Stimulated activated CD8-positive, alpha-beta memory T cell treated with anti-CD3 and anti-CD28 coated beads, Interleukin-7, amount 100 ng/mL, for 1 hour (primary cell): ENCODE data around the gene KIF1A.
"Not testable (repeated sequence)": the region's sequence is repeated elsewhere in the genome, so short reads cannot be mapped to it uniquely, and the experiment has no call there.

Source experiments
- DNase-seq, 2 donors: peaks; one replicate each; pipeline ENCODE4 v3.0.0-alpha.2; 2020; ENCODE audit warnings: low read depth in 2 of 2

KIF1A gene

GRCh38 chr2:240787521-240788472 is 32.2 kb downstream of the KIF1A start:
- DNase-seq = no peak

DNA sequence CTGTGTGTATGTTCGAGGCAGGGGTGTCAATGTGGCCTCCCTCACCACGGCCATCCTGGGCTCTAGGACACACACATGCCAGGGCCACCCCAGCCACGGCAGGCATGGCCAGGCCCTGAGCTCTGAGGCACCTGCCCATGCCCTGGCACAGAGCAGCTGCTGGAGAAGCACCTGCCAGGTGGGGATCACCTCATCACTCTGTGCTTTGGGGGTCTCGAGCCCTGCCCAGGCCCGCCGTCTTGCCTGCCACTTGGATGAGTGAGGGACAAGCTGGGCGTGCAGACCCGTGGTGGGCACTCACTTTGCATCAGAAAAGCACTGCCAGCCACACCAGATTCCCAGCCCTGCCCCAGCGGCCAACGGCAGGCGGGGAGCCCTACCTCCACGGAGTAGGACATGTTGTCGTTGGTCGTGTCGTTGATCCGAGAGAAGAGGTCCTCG is 33.1 kb downstream of the KIF1A start:
- no peak for DNase-seq

DNA sequence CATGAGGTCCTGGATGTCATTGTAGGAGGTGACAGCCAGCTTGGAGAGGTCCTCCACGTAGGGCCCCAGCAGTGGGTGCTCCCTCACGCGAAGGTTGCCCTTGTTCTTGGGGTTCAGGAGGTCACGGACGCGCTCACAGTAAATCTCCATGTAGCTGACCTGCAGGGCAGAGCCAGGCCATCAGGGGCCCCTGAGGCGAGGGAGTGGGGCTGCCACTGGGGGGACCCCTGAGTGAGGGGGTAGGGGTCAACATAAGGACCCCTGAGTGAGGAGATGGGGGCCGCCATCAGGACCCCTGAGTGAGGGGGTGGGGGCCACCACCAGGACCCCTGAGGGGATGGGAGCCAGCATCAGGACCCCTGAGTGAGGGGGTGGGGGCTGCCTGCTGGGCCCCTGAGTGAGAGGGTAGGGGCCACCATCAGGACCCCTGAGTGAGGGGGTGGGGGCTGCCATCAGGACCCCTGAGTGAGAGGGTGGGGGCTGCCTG is 33.6 kb downstream of the KIF1A start:
- DNase-seq = no peak

- DNase-seq = no peak
Observed at GRCh38 chr2:240785424-240786335, 34.3 kb downstream of the KIF1A start.

DNA sequence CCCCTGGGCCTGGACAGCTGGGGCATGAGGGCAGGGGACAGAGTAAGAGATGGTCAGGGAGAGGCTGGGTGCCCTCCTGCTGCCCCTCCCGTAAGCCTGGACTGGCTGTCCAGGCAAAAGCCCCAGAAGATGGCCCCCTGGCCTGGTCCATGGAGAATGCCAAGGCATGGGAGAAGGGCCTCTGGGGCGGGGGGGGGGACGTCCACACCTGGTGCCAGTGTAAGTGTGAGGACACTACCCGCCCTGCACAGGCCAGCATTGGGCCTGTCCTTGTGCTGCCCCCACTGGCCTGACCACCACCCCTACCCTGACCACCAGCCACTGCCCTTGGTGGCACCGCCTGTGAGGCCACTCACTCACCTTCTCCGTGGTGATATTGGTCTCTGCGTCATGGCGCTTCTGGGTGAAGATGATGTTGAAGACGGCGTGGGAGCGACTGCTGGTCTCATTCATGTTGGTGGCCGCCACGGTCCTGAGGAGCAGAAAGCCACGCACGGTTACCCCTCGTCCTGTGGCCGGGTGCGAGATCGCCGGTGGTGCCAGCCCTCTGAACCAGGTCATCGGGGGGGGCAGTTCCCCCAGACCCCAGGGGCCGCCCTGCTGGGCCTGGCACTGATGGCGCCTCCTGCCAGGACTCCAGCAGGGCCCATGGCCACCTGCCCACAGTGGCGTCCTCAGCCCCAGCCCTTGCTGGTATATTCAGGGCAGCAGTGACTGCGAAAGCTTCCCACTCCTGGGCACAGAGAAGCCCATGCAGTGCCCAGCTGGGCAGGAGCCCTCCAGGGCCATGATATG is 35.2 kb downstream of the KIF1A start:
- DNase-seq = no peak

- no peak for DNase-seq
Observed at GRCh38 chr2:240783819-240784621, 36.0 kb downstream of the KIF1A start.

DNA sequence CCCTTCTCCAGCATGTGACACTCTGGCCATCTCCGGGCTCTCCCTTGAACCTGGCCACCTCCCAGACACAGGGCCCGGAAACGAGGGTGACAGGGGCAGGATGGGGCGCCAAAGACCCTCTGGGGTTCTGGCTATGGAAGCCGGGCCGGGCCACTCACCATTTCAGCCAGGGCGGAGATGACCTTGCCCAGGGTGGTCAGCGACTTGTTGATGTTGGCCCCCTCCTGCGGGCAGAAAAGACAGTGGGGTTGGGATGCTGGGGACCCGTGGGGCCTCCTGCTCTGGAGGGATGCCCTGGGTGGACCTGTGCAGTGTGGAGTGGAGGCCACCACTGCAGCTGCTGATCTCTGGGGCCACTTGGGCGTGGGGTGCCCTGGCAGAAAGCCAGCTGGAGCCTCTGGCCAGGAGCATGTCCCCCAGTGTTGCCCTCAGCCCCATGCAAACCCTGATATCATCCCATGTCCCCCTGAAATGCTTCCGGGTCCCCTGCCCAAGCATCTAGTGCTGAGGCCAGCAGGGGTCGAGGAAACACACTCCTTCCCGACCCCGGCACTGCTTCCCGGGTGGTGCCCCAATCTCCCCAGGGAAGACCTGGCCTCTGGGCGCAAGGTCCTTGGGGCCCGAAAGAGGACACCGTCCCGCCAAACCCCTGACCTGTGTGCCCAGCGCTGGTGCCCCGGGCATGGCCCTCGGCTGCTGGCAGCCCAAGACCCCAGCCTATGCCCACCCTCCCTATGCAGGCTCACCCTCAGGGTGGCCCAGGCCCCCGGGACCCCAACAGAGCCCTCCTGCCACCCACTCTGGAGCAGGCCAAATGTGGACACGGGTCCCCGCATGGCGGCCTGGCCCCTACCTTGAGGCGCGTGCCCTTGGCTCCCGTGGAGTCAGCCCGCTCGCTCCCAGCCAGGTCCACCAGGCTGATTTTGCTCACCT is 36.9 kb downstream of the KIF1A start:
- no peak for DNase-seq

- DNase-seq = no peak
Observed at GRCh38 chr2:240782221-240782885, 37.7 kb downstream of the KIF1A start.

DNA sequence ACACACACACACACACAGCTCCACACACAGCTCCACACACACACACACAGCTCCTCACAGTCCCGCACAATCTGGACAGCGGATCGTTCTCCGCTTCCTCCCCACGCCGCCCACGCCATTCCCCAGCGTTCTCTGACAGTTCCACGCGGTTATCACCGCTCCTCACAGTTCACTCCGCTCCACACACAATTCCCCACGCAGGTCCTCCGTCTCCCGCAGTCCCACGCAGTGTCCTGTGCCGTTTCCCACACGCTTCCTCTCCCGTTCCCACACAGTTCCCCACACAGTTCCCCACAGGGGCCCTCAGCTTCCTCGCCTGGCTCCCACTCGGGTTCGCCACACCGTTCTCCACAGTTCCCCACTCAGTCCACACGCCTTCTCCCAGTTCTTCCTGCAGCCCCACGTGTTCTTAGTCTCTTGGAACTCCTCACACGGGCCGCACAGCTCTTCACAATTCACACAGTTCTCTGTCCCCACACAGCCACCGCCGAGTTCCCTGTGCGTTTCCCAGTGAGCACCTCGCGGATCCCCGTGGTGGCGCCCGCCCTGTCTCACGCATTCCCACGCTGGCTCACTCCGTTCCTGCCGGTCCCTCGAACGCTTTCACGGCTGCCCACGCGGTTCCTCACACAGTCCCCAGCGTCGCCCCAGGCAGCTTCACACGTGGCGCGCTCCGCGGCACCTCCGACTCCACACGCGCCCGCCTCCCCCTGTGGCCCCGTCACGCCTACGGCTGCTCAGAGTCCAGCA is 38.4 kb downstream of the KIF1A start:
- no peak for DNase-seq

DNA sequence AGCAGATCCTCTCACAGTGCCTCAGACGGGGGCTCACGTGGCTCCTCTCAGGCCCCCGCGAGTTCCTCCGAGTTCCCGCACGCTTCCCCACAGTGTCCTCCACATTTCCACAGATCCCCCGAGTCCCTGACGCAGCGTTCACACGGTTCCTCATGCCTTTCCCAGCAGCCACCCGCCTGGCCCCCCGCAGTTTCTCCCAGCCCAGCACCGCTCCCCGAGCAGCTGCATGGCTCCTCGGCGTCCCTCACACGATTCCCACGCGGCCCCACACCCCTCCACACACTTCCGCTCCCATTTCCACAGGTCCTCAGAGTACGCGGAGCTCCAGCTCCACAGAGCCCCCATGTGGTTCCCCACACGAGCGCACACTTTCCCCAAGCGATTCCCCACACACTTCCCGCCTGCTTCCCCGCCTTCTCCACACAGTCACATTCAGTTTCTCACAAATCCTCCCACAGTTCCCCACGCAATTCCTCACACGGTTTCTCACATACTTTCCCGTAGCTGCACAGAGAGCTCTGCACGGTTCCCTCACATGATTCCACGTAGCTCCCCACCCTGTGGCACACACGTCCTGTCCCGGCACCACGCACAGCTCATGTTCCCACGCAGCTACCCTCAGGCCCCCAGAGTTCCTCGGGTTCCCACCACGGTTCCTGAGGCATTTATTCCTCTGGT is 39.9 kb downstream of the KIF1A start:
- DNase-seq = no peak

DNA sequence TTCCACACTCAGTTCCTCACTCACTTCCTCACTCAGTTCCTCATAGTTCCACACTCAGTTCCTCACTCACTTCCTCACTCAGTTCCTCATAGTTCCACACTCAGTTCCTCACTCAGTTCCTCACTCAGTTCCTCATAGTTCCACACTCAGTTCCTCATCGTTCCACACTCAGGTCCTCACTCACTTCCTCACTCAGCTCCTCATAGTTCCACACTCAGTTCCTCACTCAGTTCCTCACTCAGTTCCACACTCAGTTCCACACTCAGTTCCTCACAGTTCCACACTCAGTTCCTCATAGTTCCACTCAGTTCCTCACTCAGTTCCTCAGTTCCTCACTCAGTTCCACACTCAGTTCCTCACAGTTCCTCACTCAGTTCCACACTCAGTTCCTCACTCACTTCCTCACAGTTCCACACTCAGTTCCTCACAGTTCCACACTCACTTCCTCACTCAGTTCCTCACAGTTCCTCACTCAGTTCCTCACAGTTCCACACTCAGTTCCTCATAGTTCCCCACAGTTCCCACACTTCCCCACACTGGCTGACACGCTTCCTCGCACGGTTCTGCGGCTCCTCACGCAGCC is 40.7 kb downstream of the KIF1A start:
- DNase-seq = not testable (repeated sequence)

DNA sequence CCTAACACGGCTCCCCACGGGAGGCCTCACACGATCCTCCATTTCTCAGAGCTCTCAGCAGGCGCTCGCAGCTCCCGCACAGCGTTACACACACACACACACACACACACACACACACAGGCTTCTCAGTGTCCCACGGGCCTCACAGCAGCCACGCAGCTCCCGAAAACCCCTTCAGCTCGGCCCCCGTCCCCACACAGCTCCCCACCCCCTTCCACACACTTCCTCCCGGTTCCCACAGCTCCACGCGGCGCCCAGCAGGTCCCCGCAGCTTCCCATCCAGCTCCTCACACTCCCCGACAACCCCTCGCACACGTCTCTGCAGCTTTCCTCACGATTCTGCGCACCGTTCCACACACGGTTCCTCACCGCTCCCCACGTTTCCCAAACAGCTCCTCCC is 41.6 kb downstream of the KIF1A start:
- no peak for DNase-seq

- DNase-seq = no peak
Observed at GRCh38 chr2:240777456-240778212, 42.4 kb downstream of the KIF1A start.

DNA sequence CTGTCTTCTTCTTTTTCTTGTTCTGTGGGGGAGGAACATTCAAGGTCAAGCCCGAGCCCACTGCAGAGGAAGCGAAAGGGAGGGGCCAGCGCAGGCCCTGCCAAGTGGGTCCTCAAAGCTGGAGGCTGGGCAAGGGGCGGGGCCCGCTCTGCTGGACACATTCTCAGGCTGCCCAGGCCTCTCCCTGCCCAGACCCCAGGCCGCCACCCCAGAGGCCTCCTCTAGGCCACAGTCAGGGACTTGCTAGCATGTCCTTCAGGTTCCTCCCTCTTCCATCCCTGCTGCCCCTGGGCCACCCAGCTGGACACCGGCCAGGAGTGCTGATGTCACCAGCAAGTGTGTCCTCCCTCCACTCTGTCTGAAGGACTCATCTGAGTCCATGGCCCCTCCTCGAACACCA is 44.1 kb downstream of the KIF1A start:
- no peak for DNase-seq

DNA sequence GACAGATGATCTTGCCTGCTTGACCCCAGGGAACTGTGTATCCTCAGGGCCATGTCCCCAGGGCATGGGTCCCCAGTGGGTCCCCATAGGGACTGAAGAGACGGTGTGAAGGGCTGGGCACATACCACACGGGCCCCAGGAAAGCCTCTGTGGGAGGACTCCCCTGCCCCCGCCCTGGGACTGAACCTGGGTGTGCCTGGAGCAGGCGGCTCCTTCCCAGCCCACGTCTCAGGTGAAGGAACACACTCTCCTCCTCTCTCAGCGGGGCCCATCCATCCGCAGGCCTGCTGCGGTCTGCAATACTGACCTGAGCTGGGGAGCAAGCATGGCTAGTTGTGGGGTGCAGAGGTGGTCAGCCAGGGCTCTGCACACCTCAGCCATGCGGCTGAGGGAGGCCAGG is 45.2 kb downstream of the KIF1A start:
- no peak for DNase-seq

GRCh38 chr2:240769096-240769495 is 50.9 kb downstream of the KIF1A start:
- no peak for DNase-seq

DNA sequence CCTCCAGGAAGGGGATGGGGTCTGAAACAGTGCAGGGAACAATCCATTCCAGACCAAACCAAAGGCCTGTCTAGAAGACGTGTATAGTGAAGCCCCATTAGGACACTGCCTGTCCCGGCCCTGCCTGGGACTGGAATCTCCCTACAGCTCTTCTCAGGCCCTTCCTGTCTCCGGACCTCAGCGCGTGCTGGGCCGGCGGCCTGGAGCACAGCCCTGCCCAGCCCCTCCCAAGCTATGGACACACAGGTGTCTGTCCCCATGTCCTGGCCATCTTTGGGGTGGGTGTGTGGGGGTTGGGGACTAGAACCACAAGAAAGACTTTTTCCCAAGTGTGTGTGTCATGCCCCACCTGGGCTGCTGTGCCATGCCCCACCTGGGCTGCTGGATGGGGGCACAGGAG is 51.8 kb downstream of the KIF1A start:
- DNase-seq = no peak
